ENCODE data around the gene SH3BGR.

Gene SH3BGR

DNA sequence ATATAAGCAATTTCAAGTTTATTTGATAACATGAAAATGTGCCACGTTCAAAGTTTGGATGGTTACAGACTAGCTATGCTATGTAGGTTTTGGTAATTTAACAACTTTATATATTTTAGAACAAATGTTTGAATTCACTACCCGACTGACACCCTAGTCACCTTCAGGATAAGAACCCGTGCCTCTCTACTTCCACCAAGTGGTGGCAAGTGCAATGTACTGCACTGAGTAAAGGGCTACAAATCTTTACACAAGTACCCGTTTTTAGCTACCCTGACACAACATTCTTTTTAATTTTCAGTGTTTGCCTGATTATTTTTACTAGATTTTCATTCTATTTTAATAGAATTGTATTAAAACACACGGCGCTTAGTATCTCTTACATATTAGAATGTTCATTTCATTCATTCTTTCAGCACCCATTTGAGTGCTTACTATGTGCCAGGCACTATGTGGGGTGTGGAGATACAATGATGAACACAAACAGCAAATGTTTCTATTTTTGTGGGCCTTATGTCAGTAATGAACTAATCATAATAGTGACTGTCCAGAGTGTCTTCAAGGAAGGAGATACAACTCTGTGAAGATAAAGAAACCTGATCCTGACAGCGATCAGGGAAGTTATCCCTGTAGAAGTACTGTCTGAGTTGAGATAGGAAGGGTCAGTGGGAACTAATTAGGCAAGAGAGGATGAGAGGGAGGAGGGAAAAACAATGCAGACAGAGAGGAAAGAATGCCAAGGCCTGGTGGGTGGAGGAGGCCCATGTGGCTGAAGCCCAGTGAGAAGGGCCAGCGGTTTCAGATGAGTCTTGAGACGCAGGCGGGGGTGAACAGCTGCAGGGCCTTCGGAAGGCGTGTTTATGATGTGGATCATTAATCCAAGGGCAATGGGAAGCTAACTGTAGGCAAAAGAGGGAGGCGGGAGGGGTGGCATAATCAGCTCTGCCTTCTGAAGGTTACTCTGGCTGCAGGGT, 10.0 kb upstream of the SH3BGR start:
- WGBS, 2 experiments, result 64 to 72% methylated on average over 10 to 12 of the region's 13 CpGs
- H3K27me3 ChIP-seq (ENCODE audit: control insufficient read depth, insufficient read depth, low read length, poor library complexity, severe bottlenecking), result no peaks in the 10 kb centered on the region

DNA sequence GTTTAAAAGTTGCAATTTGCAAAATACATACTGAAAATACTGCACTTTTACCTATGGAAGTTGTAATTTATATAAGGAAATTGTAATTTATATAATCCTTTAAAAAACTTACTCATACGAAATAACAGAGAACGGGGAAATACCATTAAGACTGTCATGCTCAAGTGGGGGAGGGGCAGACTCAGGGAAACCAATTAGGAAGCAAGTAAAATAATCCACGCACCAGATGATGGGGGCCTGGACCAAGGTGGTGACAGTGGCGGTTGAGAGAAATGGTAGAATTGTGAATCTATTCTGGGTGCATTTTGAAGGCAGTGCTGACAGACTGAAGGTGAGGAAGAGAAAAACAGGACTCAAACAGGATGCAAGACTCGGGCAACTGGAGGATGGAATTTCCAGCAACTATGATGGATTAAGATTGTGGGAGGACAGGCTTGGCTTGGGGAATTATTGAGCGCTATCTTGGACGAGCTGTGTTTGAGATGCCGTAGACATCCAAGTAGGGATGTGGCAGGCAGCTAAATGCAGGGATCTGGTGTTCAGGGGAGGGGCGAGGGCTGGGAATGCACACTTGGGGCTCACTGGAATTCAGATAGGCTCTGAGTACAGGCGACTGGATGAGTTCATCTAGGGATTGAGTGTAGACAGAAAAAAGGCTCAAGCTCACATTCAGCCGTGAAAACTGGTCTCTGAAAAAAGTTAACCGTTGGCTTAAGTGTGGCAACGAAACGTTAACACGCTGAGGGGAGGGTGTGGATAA, 7.2 kb upstream of the SH3BGR start:
- 27 to 31% methylated on average over 15 of the region's 15 CpGs for WGBS, 2 experiments
- Histone ChIP-seq H3K36me3 (ENCODE audit: control insufficient read depth, insufficient read depth, low read length) (no peaks in the 10 kb centered on the region), H3K4me3 (ENCODE audit: insufficient read depth, low read depth, low read length) (peak overlapping the region; percentile 81), H3K27ac (ENCODE audit: insufficient read depth, low read depth, low read length, poor library complexity, severe bottlenecking) (no peak overlapping the region), H3K27me3 (ENCODE audit: control insufficient read depth, insufficient read depth, low read length, poor library complexity, severe bottlenecking) (no peaks in the 10 kb centered on the region), H3K4me1 (ENCODE audit: control insufficient read depth, insufficient read depth, low read length) (peaks cover 18% of the 10 kb centered on the region), H3K9me3 (ENCODE audit: control insufficient read depth, low read length) (no peaks in the 10 kb centered on the region)

More for the DNA sequence above, 10.0 kb upstream of the SH3BGR start:
- H3K9me3 ChIP-seq (ENCODE audit: control insufficient read depth, low read length), result no peaks in the 10 kb centered on the region
- H3K4me1 ChIP-seq (ENCODE audit: control insufficient read depth, insufficient read depth, low read length), result peaks cover 18% of the 10 kb centered on the region
- no peak overlapping the region for H3K27ac ChIP-seq (ENCODE audit: insufficient read depth, low read depth, low read length, poor library complexity, severe bottlenecking)
- H3K4me3 ChIP-seq (ENCODE audit: insufficient read depth, low read depth, low read length), result no peak overlapping the region
- no peaks in the 10 kb centered on the region for H3K36me3 ChIP-seq (ENCODE audit: control insufficient read depth, insufficient read depth, low read length)

DNA sequence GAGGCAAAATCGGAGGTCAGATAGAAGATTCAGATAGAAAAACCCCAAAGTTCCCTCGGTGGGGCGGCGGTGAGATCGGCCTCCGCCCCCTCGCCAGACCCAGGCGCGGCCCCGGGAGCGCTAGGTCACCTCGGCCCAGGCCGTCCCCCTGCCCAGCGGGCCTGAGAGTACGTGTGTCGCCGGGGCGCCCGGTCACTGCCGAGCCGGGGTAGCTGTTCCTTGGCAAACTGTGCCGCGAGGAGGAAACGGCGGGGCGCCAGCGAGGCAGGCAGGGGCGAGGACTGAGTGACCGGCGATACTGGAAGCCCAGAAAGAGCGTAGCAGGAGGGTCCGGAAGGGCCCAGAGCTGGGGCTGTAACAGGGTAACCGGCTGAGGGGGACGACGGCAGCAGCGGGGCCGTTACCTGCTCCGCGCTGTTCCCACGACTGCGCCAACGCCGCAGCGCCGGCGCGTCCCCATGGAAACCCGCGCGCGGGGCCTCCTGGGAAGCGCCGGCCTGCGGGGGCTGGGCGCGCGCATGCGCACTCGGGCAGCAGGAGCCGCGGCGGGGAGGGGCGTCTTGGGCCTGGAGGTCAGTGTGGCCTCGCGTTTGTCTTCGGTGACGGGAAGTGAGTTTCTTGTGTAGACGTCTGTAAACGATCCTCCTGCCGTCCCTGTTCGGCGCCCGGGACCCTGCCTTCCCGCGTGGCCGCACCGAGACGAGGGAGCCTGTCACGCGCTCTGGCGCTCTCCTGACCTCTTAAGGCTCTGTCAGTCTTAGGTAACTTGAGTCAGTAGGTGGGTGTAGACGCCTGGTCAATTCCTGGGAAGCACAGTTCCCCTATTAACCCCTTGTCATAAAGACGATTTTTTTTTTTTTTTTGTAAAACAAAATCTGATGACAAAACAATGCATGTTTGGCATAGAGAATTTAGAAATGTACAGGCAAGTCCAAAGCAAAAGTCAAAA, 6.2 kb upstream of the SH3BGR start, which contains the start of gene LCA5L:
Gene LCA5L, minus strand, starts transcription at position 458 of the 949 bp plus-strand sequence. CDS start 17,285 bp downstream, outside the sequence.
- Histone ChIP-seq H3K36me3 (ENCODE audit: control insufficient read depth, insufficient read depth, low read length) (no peaks in the 10 kb centered on the region), H3K4me1 (ENCODE audit: control insufficient read depth, insufficient read depth, low read length) (peaks cover 18% of the 10 kb centered on the region), H3K9me3 (ENCODE audit: control insufficient read depth, low read length) (no peaks in the 10 kb centered on the region), H3K27ac (ENCODE audit: insufficient read depth, low read depth, low read length, poor library complexity, severe bottlenecking) (peak within 1 kb of the TSS; percentile 68), H3K27me3 (ENCODE audit: control insufficient read depth, insufficient read depth, low read length, poor library complexity, severe bottlenecking) (no peaks in the 10 kb centered on the region), H3K4me3 (ENCODE audit: insufficient read depth, low read depth, low read length) (peak within 1 kb of the TSS; percentile 81)
- WGBS, 2 experiments, result 0 to 1% methylated on average over 82 of the region's 83 CpGs

DNA sequence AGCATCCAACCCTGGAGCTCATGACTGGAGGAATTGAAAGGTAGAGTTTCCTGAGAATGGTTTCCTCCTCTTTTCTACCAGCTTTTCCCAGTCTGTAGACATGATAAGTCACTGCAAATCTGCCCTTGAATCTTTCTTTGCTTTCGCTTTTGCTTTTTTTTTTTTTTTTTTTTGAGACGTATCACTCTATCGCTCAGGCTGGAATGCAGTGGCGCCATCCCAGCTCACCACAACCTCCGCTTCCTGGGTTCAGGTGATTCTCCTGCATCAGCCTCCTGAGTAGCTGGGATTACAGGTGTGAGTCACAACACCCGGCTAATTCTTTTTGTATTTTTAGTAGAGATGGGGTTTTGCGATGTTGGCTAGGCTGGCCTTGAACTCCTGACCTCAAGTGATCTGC, 4.5 kb upstream of the SH3BGR start:
- Histone ChIP-seq H3K9me3 (ENCODE audit: control insufficient read depth, low read length) (no peaks in the 10 kb centered on the region), H3K4me3 (ENCODE audit: insufficient read depth, low read depth, low read length) (no peak overlapping the region), H3K27me3 (ENCODE audit: control insufficient read depth, insufficient read depth, low read length, poor library complexity, severe bottlenecking) (no peaks in the 10 kb centered on the region), H3K36me3 (ENCODE audit: control insufficient read depth, insufficient read depth, low read length) (no peaks in the 10 kb centered on the region), H3K4me1 (ENCODE audit: control insufficient read depth, insufficient read depth, low read length) (peaks cover 23% of the 10 kb centered on the region), H3K27ac (ENCODE audit: insufficient read depth, low read depth, low read length, poor library complexity, severe bottlenecking) (no peak overlapping the region)
- 95 to 96% methylated on average over 7 of the region's 7 CpGs for WGBS, 2 experiments

DNA sequence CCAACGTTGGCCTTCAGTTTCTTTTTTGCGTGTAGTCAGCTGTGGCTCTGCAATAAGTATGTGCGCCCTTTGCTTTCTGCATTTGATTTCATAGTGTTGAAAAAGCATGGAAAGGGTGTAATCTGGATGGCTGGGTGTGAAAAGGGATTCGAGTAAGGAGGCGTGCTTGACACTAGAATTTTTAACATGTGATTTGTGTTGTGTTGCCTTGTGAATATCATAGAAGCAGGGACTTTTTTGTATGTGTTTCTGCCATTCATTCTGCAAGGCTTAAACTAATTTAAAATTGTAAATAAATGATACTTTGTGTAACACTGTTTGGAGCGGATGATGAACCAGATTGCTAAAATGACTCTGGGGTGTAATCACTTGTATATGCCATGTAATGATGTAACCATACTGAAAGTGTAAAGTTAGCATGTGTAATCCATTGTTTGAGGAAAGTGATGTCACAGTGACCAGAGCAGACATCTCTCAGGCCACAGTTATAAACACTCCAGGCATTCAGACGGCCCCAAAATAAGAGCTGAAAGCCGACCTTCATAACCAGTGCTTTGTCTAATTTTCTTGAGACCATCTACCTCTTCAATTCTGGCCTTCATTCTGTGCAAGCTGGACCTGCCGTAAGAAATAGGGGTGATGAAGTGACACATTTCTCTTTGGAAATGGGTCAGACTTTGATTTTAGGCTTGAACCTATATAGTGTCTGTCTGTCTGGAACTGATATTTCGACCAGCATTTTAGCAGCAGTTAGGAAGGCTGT, 618 bp downstream of the SH3BGR start:
- no peaks in the 10 kb centered on the region for H3K36me3 ChIP-seq (ENCODE audit: control insufficient read depth, insufficient read depth, low read length)
- H3K9me3 ChIP-seq (ENCODE audit: control insufficient read depth, low read length), result no peaks in the 10 kb centered on the region
- H3K27me3 ChIP-seq (ENCODE audit: control insufficient read depth, insufficient read depth, low read length, poor library complexity, severe bottlenecking), result no peaks in the 10 kb centered on the region
- WGBS, 2 experiments, result 83 to 86% methylated on average over 10 of the region's 10 CpGs
- peak overlapping the region; percentile 27 for H3K27ac ChIP-seq (ENCODE audit: insufficient read depth, low read depth, low read length, poor library complexity, severe bottlenecking)
- H3K4me3 ChIP-seq (ENCODE audit: insufficient read depth, low read depth, low read length), result peak overlapping the region; percentile 25
- peaks cover 16% of the 10 kb centered on the region for H3K4me1 ChIP-seq (ENCODE audit: control insufficient read depth, insufficient read depth, low read length)

DNA sequence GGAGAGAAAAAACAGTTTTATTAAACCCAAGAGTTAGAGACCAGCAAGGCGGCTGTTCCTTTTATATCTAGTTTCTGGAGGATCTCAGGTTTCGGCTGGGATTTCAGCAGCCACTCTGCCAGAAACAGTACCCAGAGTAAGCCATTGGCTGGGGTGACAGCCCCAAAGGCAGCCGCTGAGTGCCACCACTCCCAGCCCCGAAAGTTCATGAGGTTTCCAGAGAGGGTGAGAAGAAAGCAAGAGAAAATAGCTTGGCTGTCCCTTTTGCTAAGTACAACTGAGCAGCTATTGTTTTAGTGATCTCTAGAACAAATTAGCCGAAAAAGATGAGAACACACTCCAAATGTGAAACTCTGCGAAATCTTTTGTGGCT, 1.2 kb downstream of the SH3BGR start:
- no peak overlapping the region for H3K4me3 ChIP-seq (ENCODE audit: insufficient read depth, low read depth, low read length)
- no peak overlapping the region for H3K27ac ChIP-seq (ENCODE audit: insufficient read depth, low read depth, low read length, poor library complexity, severe bottlenecking)

DNA sequence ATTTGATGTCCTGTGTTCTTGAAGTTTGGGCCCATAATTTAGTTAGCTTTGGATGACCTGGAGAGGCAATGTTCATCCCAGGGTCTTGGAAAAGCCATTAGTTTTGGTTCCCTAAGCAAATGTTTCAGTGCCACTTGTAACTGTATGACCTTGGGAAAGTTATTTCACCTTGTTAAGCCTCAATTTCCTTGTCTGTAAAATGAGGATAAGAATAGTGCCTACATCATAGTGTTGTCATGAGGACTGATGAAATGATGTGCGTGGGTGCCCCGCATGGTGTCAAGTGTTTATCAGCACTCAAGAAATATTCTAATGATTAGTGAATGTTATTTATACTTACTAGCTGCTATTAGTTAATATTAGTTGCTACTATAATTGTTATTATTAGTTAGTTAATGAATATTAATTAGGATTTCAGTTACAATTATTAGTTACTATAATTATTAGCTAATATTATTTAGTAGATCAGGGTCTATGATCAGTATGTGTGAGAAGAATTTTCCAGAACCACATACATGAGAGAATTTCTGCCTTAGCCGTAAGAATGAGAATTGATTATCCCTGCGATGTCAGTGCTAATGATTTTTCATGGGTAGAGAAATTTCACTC, 1.9 kb downstream of the SH3BGR start:
- Histone ChIP-seq H3K4me1 (ENCODE audit: control insufficient read depth, insufficient read depth, low read length) (peaks cover 16% of the 10 kb centered on the region), H3K4me3 (ENCODE audit: insufficient read depth, low read depth, low read length) (no peak overlapping the region), H3K36me3 (ENCODE audit: control insufficient read depth, insufficient read depth, low read length) (no peaks in the 10 kb centered on the region), H3K9me3 (ENCODE audit: control insufficient read depth, low read length) (no peaks in the 10 kb centered on the region), H3K27ac (ENCODE audit: insufficient read depth, low read depth, low read length, poor library complexity, severe bottlenecking) (no peak overlapping the region), H3K27me3 (ENCODE audit: control insufficient read depth, insufficient read depth, low read length, poor library complexity, severe bottlenecking) (no peaks in the 10 kb centered on the region)
- WGBS, 2 experiments, result 98 to 100% methylated on average over 4 of the region's 4 CpGs

More for the DNA sequence above, 1.2 kb downstream of the SH3BGR start:
- 78 to 80% methylated on average over 6 of the region's 6 CpGs for WGBS, 2 experiments
- H3K4me1 ChIP-seq (ENCODE audit: control insufficient read depth, insufficient read depth, low read length), result peaks cover 16% of the 10 kb centered on the region
- no peaks in the 10 kb centered on the region for H3K36me3 ChIP-seq (ENCODE audit: control insufficient read depth, insufficient read depth, low read length)
- no peaks in the 10 kb centered on the region for H3K9me3 ChIP-seq (ENCODE audit: control insufficient read depth, low read length)
- H3K27me3 ChIP-seq (ENCODE audit: control insufficient read depth, insufficient read depth, low read length, poor library complexity, severe bottlenecking), result no peaks in the 10 kb centered on the region

DNA sequence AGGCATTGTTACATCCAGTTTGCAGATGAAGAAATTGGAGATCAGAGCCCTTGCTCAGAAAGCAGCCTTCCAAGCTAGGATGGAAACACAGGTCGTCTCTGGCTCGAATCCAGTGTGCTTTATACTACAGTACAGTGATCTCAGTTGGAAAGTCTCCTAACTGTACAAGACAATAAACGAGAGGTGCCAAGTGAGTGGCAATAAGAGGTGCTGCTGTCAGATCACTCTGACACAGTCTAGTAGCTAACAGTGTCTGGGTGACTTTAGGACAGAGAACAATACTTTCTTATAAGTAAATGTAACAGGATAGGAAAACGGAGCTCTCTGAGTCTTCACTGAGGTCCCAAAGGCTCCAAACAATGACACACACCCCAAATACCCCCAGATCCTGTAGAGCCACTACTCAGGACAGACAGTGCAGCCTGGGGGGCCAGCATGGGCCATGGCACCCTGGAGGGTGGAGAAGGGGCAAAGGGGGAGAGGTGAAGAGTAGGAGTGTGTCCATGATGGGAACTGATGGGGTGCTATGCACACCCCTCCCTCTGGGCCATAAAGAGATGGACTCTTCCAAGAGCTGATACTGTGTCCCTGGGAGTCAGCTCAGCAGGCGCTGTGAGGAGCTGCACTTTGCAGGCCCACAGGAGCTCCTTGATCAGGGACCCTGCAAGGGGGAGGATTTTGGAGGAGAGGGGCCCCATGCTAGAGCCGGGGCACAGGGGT, 3.3 kb downstream of the SH3BGR start:
- Histone ChIP-seq H3K4me3 (ENCODE audit: insufficient read depth, low read depth, low read length) (no peak overlapping the region), H3K36me3 (ENCODE audit: control insufficient read depth, insufficient read depth, low read length) (no peaks in the 10 kb centered on the region), H3K27ac (ENCODE audit: insufficient read depth, low read depth, low read length, poor library complexity, severe bottlenecking) (no peak overlapping the region), H3K27me3 (ENCODE audit: control insufficient read depth, insufficient read depth, low read length, poor library complexity, severe bottlenecking) (no peaks in the 10 kb centered on the region), H3K4me1 (ENCODE audit: control insufficient read depth, insufficient read depth, low read length) (peaks cover 16% of the 10 kb centered on the region), H3K9me3 (ENCODE audit: control insufficient read depth, low read length) (no peaks in the 10 kb centered on the region)
- 83 to 85% methylated on average over 5 to 6 of the region's 6 CpGs for WGBS, 2 experiments

All from ectodermal cell (in vitro differentiated cells).